Prostate gland (tissue), 2 donors: Measurements from ENCODE around the gene C9orf50. TPM values are rescaled to one million over a fixed set of nuclear protein-coding genes. Genes with fewer than 3 reads are reported as not detected.
"Not testable (repeated sequence)": the region's sequence is repeated elsewhere in the genome, so short reads cannot be mapped to it uniquely, and the experiment has no call there.

Experiments
- DNase-seq: peaks from one replicate; pipeline ENCODE4 v3.0.0-alpha.2; 2019; ENCODE audit warnings: low spot score
- H3K27ac ChIP-seq, 2 donors: fragments of 200-600 bp; sonication (generic); 2 replicates each; pipeline ENCODE4 v1.5.1; 2017 to 2019
- H3K27me3 ChIP-seq: fragments of 200-600 bp; sonication (generic); replicated peaks from 2 replicates; pipeline ENCODE4 v1.5.1; 2019; ENCODE audit not compliant: insufficient read depth
- H3K36me3 ChIP-seq, 2 donors: fragments of 200-600 bp; sonication (generic); 1 replicate in 1 of 2; 2 replicates in 1 of 2; pipeline versions ENCODE4 v1.5.1 to v1.8.1; 2017 to 2019
- H3K4me1 ChIP-seq: fragments of 200-600 bp; sonication (generic); replicated peaks from 2 replicates; pipeline ENCODE4 v1.5.1; 2019
- H3K4me3 ChIP-seq, 2 donors: fragments of 200-600 bp; sonication (generic); 2 replicates each; pipeline ENCODE4 v1.5.1; 2017 to 2019
- H3K9me3 ChIP-seq: fragments of 200-600 bp; sonication (generic); 2 replicates; pipeline ENCODE4 v1.5.1; 2017
- POLR2A ChIP-seq: fragments of 450-650 bp; IDR thresholded peaks from one replicate; pipeline ENCODE4 v1.6.1; 2016; ENCODE audit warnings: antibody characterized with exemption, mild to moderate bottlenecking
- POLR2AphosphoS5 ChIP-seq: sonication (generic); formaldehyde crosslinking; IDR thresholded peaks from one replicate; pipeline ENCODE4 v1.6.1; 2017; ENCODE audit warnings: antibody characterized with exemption
- WGBS: methylation state at CpG from one replicate; pipeline ENCODE4 v1.1.5; 2018; 5-methylcytosine and 5-hydroxymethylcytosine counted together
- intact Hi-C: fragments of 100-400 bp; cut with DNase I; formaldehyde crosslinking; loops from one replicate; pipeline ENCODE4 v1.14.2; 2022
- total RNA-seq, 2 donors: library from RNA; depleted of rRNA; stranded (reverse); fragments of >200 nt; gene quantifications; one replicate each; pipeline ENCODE4 v1.1.0, GENCODE V29; 2016
- TF ChIP-seq, protein P1 (sequence below), 4 experiments: fragments of 200-600 bp in 2 of 4; fragments of 450-650 bp in 2 of 4; sonication (generic) in 2 of 4; IDR thresholded peaks; 1 replicate in 3 of 4; 2 replicates in 1 of 4; pipeline ENCODE4 v1.5.1; 2016 to 2019; ENCODE audit warnings: antibody characterized with exemption in 4 of 4, mild to moderate bottlenecking in 2 of 4, moderate library complexity in 2 of 4

Gene C9orf50
- total RNA-seq, 2 donors from 2014 or later: not detected

DNA sequence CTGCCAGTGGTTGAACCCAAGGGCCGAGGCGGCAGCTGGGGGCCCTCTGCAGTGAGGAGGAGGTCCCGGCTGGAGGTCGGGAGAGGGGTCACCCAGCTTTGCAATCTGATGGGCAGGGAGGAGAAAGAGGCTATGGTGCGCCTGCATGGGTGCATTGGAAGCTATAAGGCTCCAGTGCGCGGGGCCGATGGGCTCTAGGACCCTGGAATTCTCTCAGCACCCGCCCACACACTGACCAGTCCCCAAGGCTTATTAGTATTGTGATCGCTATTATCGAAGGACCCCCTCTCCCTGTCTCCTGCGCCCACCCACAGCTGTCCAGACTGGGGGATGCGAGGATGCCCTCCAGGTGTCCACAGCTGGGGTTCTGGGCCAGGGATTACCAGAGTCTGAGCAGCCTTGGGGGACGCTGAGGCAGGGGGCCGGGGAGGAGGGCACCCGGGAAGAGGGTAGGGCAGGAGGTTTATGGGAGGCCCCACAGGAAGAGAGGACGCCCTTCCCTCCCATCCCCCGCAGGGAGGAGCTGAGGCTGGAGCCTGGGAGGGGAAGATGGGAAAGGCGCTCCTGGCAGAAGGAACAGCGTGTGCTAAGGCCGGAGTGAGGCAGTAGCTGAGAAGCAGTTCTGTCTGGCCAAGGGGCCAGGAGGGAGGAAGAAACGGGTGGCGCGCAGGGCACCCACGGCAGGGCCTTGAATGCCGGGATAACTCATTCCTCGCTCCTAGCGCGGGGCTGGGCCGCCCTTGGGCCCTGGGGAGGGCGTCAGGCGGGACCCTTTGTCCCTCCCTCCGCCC, 24.2 kb downstream of the C9orf50 start:
- no peaks in the 10 kb centered on the region for H3K36me3 ChIP-seq
- H3K9me3 ChIP-seq: no peaks in the 10 kb centered on the region
- peak; percentile 43 for DNase-seq
- H3K27ac ChIP-seq: peak overlapping the region; percentile 80 to 93
- H3K4me1 ChIP-seq: peaks cover 9% of the 10 kb centered on the region
- no peaks in the 10 kb centered on the region for H3K27me3 ChIP-seq
- WGBS: 24% methylated on average over 32 of the region's 33 CpGs
- intact Hi-C loops: loop anchor here (5.0 kb wide), 3 partner anchors 39 to 114 kb away; no protein-coding TSS in a partner anchor
- TF ChIP-seq POLR2A (peak; percentile 20), POLR2AphosphoS5 (no peak)
- TF ChIP-seq, protein P1, sequence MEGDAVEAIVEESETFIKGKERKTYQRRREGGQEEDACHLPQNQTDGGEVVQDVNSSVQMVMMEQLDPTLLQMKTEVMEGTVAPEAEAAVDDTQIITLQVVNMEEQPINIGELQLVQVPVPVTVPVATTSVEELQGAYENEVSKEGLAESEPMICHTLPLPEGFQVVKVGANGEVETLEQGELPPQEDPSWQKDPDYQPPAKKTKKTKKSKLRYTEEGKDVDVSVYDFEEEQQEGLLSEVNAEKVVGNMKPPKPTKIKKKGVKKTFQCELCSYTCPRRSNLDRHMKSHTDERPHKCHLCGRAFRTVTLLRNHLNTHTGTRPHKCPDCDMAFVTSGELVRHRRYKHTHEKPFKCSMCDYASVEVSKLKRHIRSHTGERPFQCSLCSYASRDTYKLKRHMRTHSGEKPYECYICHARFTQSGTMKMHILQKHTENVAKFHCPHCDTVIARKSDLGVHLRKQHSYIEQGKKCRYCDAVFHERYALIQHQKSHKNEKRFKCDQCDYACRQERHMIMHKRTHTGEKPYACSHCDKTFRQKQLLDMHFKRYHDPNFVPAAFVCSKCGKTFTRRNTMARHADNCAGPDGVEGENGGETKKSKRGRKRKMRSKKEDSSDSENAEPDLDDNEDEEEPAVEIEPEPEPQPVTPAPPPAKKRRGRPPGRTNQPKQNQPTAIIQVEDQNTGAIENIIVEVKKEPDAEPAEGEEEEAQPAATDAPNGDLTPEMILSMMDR (IDR thresholded peaks at IDR 0.05): no peak
- H3K4me3 ChIP-seq: peak overlapping the region; percentile 14 to 36

DNA sequence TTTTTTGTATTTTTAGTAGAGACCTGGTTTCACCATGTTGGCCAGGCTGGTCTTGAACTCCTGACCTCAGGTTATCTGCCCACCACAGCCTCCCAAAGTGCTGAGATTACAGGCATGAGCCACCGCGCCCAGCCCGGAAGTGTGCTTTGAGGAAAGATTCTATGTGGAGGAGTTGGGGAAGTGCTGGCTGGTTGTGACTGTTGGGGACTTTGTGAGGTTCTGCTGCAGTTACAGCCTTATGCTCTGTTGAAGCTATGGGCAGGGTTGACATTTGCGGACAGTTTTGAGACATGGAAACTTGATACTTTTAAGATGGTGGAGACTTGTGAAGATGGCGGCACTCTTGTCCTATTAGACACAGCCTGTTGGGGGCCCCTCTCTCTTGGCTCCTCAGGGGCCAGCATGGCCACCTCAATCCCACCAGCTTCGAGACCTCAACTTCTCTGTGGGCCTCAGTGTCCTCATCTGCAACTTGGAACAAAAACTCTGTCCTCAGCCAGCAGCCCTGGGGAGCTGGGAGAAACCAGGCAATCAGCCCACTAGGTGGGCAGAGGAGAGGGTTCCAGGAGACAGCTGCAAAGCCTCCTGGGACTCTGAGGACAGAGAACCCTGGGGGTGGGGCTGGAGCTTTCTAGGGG, 24.9 kb downstream of the C9orf50 start:
- no peak for DNase-seq
- Histone ChIP-seq H3K4me1 (peaks cover 9% of the 10 kb centered on the region), H3K36me3 (no peaks in the 10 kb centered on the region), H3K27me3 (no peaks in the 10 kb centered on the region), H3K9me3 (no peaks in the 10 kb centered on the region), H3K27ac (peak overlapping the region; percentile 80 to 93), H3K4me3 (no peak overlapping the region)
- intact Hi-C loops: loop anchor here (5.0 kb wide), 3 partner anchors 39 to 114 kb away; no protein-coding TSS in a partner anchor
- WGBS: 84% methylated on average over 6 of the region's 6 CpGs
- TF ChIP-seq, protein P1 (IDR thresholded peaks at IDR 0.05): no peak
- TF ChIP-seq POLR2AphosphoS5 (no peak), POLR2A (no peak)

DNA sequence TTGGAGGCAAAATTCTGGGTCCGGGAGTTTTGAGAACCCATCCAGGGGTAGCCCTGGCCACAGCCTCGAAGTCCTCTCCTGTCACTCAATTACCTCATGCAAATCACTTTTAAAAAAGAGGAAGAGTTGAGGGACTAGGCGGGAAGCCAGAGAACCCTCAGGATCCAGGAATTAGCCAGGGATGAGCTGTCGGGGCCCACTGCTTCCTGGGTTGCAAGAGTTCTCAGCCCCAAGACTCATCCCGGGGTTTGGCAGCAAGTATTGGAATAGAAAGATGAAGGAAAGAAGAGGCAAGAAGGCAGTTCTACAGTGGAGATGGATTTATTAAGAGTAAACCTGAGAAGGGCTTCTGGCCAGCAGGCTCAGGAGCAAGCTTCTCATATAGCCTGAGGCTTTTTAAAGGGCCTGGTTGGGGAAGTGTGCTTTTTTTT, 25.6 kb downstream of the C9orf50 start:
- Histone ChIP-seq H3K4me1 (peaks cover 9% of the 10 kb centered on the region), H3K4me3 (no peak overlapping the region), H3K9me3 (no peaks in the 10 kb centered on the region), H3K27ac (peak overlapping the region; percentile 80 to 93), H3K36me3 (no peaks in the 10 kb centered on the region), H3K27me3 (no peaks in the 10 kb centered on the region)
- intact Hi-C loops: loop anchor here (5.0 kb wide), 3 partner anchors 38 to 113 kb away; no protein-coding TSS in a partner anchor
- TF ChIP-seq POLR2AphosphoS5 (no peak), POLR2A (no peak)
- TF ChIP-seq, protein P1 (IDR thresholded peaks at IDR 0.05): no peak
- peak; percentile 51 for DNase-seq
- WGBS: 32% methylated on average over 5 of the region's 5 CpGs

DNA sequence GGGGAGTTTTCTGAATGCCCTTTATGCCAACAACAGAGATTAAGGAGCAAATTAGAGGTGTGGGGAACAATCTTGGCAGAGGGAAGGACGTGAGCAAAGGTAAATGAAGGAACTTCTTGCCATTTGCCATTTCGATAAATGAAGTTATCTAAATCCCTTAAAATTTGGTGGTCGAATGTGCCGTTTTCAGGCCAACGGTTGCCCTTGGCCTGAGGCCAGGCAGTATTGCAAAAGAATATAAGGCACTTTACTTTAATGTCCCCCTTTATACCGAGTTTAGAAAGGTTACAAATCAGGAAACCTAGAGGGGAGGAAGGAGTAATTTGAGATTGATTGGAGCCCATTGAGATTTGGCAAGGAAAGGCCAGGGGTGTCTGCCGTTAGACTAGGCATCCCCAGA, 26.3 kb downstream of the C9orf50 start:
- H3K27me3 ChIP-seq: no peaks in the 10 kb centered on the region
- peak overlapping the region in 1 of 2 donors; percentile 93 for H3K27ac ChIP-seq
- no peak for DNase-seq
- WGBS: 52% methylated on average over 7 of the region's 7 CpGs
- intact Hi-C loops: loop anchor here (5.0 kb wide), 3 partner anchors 37 to 112 kb away; no protein-coding TSS in a partner anchor
- H3K9me3 ChIP-seq: no peaks in the 10 kb centered on the region
- no peak overlapping the region for H3K4me3 ChIP-seq
- H3K36me3 ChIP-seq: no peaks in the 10 kb centered on the region
- peaks cover 9% of the 10 kb centered on the region for H3K4me1 ChIP-seq
- TF ChIP-seq, protein P1 (IDR thresholded peaks at IDR 0.05): no peak
- TF ChIP-seq POLR2AphosphoS5: no peak

DNA sequence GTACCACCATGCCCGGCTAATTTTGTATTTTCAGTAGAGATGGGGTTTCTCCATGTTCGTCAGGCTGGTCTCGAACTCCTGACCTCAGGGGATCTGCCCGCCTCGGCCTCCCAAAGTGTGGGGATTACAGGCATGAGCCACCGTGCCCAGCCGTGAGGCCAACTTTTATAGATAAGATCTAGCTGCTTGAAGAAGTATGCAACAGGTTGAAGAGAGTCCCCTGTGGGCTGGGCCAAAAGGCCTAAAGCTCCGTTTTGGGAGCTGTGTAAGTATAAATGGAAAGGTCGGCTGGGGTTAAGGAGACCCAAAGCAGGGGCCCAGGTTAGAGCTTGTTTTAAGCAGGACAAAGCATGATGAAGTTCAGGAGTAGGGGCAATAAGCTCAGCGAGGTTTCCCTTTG, 28.1 kb downstream of the C9orf50 start:
- H3K4me1 ChIP-seq, DNase-seq, H3K27me3 ChIP-seq, H3K4me3 ChIP-seq, intact Hi-C loops, H3K9me3 ChIP-seq, H3K27ac ChIP-seq, H3K36me3 ChIP-seq: not testable (repeated sequence)
- 60% methylated on average over 10 of the region's 10 CpGs for WGBS
